Ascending aorta (tissue), 2 donors: ENCODE data around the gene HIPK3. TPM values are rescaled to one million over a fixed set of nuclear protein-coding genes. Genes with fewer than 3 reads are reported as not detected.
"Not testable (repeated sequence)": the region's sequence is repeated elsewhere in the genome, so short reads cannot be mapped to it uniquely, and the experiment has no call there.

Experiments
- DNase-seq, 2 donors: peaks; one replicate each; pipeline ENCODE4 v3.0.0-alpha.2; 2019; ENCODE audit warnings: low spot score in 2 of 2
- H3K27ac ChIP-seq, 2 donors: fragments of 200-600 bp; sonication (generic); one replicate each; pipeline ENCODE4 v1.5.1; 2016 to 2017; ENCODE audit warnings: mild to moderate bottlenecking in 1 of 2
- H3K27me3 ChIP-seq: fragments of 200-600 bp; sonication (generic); one replicate; pipeline ENCODE4 v1.5.1; 2017
- H3K36me3 ChIP-seq, 2 donors: fragments of 200-600 bp; sonication (generic); one replicate each; pipeline ENCODE4 v1.5.1; 2016
- H3K4me1 ChIP-seq, 2 donors: fragments of 200-600 bp; sonication (generic); one replicate each; pipeline ENCODE4 v1.5.1; 2016 to 2017; ENCODE audit warnings: mild to moderate bottlenecking in 1 of 2
- H3K4me3 ChIP-seq, 2 donors: fragments of 200-600 bp; sonication (generic); one replicate each; pipeline ENCODE4 v1.5.1; 2016 to 2017; ENCODE audit warnings: mild to moderate bottlenecking in 1 of 2
- H3K9me3 ChIP-seq, 2 donors: fragments of 200-600 bp; sonication (generic); one replicate each; pipeline ENCODE4 v1.5.1; 2016
- CTCF ChIP-seq, 3 experiments: fragments of 200-600 bp in 2 of 3; fragments of 450-650 bp in 1 of 3; sonication (generic) in 2 of 3; IDR thresholded peaks; one replicate each; pipeline ENCODE4 v1.5.1; 2016 to 2019; ENCODE audit warnings: antibody characterized with exemption in 3 of 3, mild to moderate bottlenecking in 1 of 3, moderate library complexity in 1 of 3
- intact Hi-C: fragments of 100-400 bp; cut with DNase I; formaldehyde crosslinking; loops from one replicate; pipeline ENCODE4 v1.15.1; 2023
- total RNA-seq: library from RNA; depleted of rRNA; stranded (reverse); fragments of >200 nt; gene quantifications from one replicate; pipeline ENCODE4 v1.1.0, GENCODE V29; 2016

The HIPK3 gene
- total RNA-seq, 1 donor from 2014 or later, result 302 TPM

DNA sequence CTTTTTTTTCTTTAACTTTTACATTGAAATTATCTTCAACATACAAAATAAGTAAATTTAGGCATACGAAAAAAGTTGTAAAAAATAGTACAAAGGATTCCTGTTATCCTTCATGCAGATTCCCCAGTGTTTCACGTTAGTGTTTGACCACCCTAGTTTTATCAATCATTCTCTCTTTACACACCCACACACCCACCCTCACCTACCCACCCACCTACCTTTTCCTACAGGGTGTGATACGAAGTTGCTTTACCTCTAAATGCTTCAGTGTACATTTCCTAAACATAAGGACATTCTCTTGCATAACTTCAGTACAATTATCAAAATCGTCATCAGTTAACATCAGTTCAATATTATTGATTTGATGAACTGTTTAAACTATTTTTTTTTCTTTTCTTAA lies 37.0 kb downstream of the HIPK3 start:
- intact Hi-C loops, result no loop called here
- DNase-seq, result no peak
- Histone ChIP-seq H3K4me1 (peaks cover 0 to 22% of the 10 kb centered on the region in 2 donors), H3K4me3 (no peak overlapping the region), H3K36me3 (peaks cover 0 to 16% of the 10 kb centered on the region in 2 donors), H3K9me3 (no peaks in the 10 kb centered on the region), H3K27me3 (no peaks in the 10 kb centered on the region), H3K27ac (no peak overlapping the region)
- no peak for TF ChIP-seq CTCF (IDR thresholded peaks at IDR 0.05)

DNA sequence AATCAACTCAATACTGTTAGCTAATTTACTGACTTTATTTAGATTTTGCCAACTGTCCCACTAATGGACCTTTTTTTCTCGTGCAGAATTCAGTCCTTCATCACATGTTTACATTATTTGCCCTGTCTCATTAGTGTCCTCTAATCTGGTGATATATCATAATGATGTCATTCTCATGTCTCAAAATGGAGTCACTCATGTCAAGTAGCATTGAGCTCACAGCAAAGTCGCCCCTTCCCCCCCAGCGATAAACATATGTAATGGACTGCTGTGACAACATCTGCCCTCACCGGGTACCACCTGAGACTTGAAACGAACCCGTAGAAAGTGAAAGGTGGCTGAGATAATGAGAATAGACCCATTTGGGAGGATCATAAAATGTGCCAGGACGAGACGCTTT lies 37.6 kb downstream of the HIPK3 start:
- Histone ChIP-seq H3K36me3 (peaks cover 0 to 20% of the 10 kb centered on the region in 2 donors), H3K27ac (no peak overlapping the region), H3K4me1 (peaks cover 0 to 22% of the 10 kb centered on the region in 2 donors), H3K4me3 (no peak overlapping the region), H3K9me3 (no peaks in the 10 kb centered on the region), H3K27me3 (no peaks in the 10 kb centered on the region)
- DNase-seq, result no peak
- intact Hi-C loops, result no loop called here
- no peak for TF ChIP-seq CTCF (IDR thresholded peaks at IDR 0.05)

- Histone ChIP-seq H3K9me3 (no peaks in the 10 kb centered on the region), H3K36me3 (peaks cover 0 to 22% of the 10 kb centered on the region in 2 donors), H3K27ac (no peak overlapping the region), H3K27me3 (no peaks in the 10 kb centered on the region), H3K4me1 (peaks cover 0 to 14% of the 10 kb centered on the region in 2 donors), H3K4me3 (no peak overlapping the region)
- no peak for DNase-seq
- no peak for TF ChIP-seq CTCF (IDR thresholded peaks at IDR 0.05)
- intact Hi-C loops, result no loop called here
Observed at GRCh38 chr11:33296695-33297094, 39.5 kb downstream of the HIPK3 start.

DNA sequence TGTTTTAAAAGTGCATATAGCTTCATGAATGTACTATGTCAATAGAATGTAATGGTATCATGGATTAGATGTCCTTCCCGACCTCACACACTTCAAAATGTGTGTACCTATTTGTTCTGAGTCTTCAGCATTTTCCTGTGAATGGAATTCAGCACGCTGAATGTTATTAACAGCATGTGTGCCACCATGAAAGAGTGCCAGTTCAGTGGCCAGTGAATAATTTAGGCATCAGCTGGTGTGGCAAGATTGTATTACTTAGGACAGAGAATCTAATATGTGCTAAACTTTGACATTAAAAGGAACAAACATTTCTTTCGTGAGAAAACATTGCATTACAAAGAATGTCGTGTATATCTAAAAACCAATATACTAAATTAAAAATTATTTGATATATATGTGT lies 46.4 kb downstream of the HIPK3 start:
- no peak for DNase-seq
- intact Hi-C loops, result no loop called here
- H3K36me3 ChIP-seq, result peaks cover 0 to 7% of the 10 kb centered on the region in 2 donors
- no peak overlapping the region for H3K27ac ChIP-seq
- H3K4me3 ChIP-seq, result no peak overlapping the region
- H3K9me3 ChIP-seq, result no peaks in the 10 kb centered on the region
- H3K27me3 ChIP-seq, result no peaks in the 10 kb centered on the region
- TF ChIP-seq CTCF (IDR thresholded peaks at IDR 0.05), result no peak
- peaks cover 0 to 15% of the 10 kb centered on the region in 2 donors for H3K4me1 ChIP-seq

DNA sequence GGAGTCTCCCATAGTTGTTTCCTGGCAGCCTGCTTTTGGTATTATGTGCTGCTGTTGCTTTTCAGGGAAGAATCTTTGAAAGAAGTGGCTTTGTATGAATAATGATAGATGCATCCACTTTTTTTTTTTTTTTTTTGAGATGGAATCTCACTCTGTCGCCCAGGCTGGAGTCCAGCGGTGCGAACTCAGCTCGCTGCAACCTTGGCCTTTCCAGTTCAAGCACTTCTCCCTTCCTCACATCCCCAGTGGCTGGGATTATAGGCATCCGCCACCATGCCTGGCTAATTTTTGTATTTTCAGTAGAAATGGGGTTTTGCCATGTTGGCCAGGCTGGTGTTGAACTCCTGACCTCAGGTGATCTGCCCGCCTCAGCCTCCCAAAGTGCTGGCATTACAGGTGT lies 49.6 kb downstream of the HIPK3 start:
- peaks cover 0 to 17% of the 10 kb centered on the region in 2 donors for H3K4me1 ChIP-seq
- intact Hi-C loops, DNase-seq: not testable (repeated sequence)

DNA sequence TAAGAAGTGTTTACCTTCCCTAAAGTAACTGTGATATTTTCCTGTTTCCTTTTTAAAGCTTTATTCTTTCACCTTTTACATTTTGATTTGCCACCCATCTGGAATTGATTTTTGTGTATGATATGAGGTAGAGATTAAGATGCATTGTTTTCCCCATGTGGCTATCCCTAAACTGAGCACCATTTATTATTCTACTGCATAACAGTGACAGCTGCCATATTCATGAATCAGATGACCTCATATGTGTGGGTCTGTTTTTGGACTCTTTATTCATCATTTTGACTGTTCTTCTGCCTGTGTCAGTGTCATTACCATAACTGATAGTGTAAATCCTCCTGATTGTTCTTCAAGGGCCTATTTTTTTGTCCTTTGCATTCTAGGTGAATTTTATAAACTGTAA lies 50.8 kb downstream of the HIPK3 start:
- H3K4me1 ChIP-seq, result peaks cover 0 to 14% of the 10 kb centered on the region in 2 donors
- intact Hi-C loops, result no loop called here
- H3K9me3 ChIP-seq, result no peaks in the 10 kb centered on the region
- no peak overlapping the region for H3K27ac ChIP-seq
- no peak for TF ChIP-seq CTCF (IDR thresholded peaks at IDR 0.05)
- no peaks in the 10 kb centered on the region for H3K27me3 ChIP-seq
- H3K4me3 ChIP-seq, result no peak overlapping the region
- H3K36me3 ChIP-seq, result no peaks in the 10 kb centered on the region
- no peak for DNase-seq

More for the DNA sequence above, 49.6 kb downstream of the HIPK3 start:
- not testable (repeated sequence) for H3K36me3 ChIP-seq, H3K4me3 ChIP-seq, H3K27me3 ChIP-seq, H3K9me3 ChIP-seq, H3K27ac ChIP-seq
